H1 (cell line): ENCODE measurements around the gene GNL3L. TPM values are rescaled to one million over a fixed set of nuclear protein-coding genes. Genes with fewer than 3 reads are reported as not detected.

Source experiments
- CTCF ChIA-PET: fragments of 300-600 bp; sonication (Branson Sonifier 250); formaldehyde crosslinking; loops from one replicate; lab custom pipeline; 2021; ENCODE audit not compliant: partially characterized antibody; lab: Charles Lee
- POLR2A ChIA-PET: fragments of 300-600 bp; sonication (Branson Sonifier 250); formaldehyde crosslinking; loops from one replicate; lab custom pipeline; 2021; ENCODE audit warnings: inconsistent platforms; ENCODE audit not compliant: partially characterized antibody; lab: Charles Lee
- DNase-seq, 2 experiments: peaks; one replicate each; pipeline versions ENCODE4 v3.0.0 to v3.0.0-alpha.2; 2010 to 2022; ENCODE audit warnings: low spot score in 2 of 2, low read depth in 1 of 2, mixed read lengths in 1 of 2
- FAIRE-seq: peaks from 2 replicates; lab custom pipeline; 2011; peaks lifted over from hg19 to GRCh38; lab: Jason Lieb, UNC
- H2AFZ ChIP-seq: 2 replicates; pipeline ENCODE4 v1.8.1; 2012; ENCODE audit warnings: low read length, inconsistent platforms
- H2AK5ac ChIP-seq: 2 replicates; pipeline ENCODE4 v1.6.1; 2013; ENCODE audit warnings: low read depth, low read length
- H2BK120ac ChIP-seq: replicated peaks from 2 replicates; pipeline ENCODE3; 2013; ENCODE audit warnings: low read depth, low read length, inconsistent platforms
- H2BK12ac ChIP-seq: 2 replicates; pipeline ENCODE4 v1.6.1; 2013; ENCODE audit warnings: low read depth, low read length
- H2BK15ac ChIP-seq: 2 replicates; pipeline ENCODE4 v1.6.1; 2013; ENCODE audit warnings: low read length
- H2BK20ac ChIP-seq: 2 replicates; pipeline ENCODE4 v1.6.1; 2013; ENCODE audit warnings: low read length
- H2BK5ac ChIP-seq: 2 replicates; pipeline ENCODE4 v1.6.1; 2013; ENCODE audit warnings: low read depth, low read length
- H3K14ac ChIP-seq: 2 replicates; pipeline ENCODE4 v1.6.1; 2013; ENCODE audit warnings: inconsistent platforms; ENCODE audit not compliant: insufficient read length
- H3K18ac ChIP-seq: 2 replicates; pipeline ENCODE4 v1.6.1; 2013; ENCODE audit warnings: low read length; ENCODE audit errors: extremely low read depth
- H3K23ac ChIP-seq: 2 replicates; pipeline ENCODE4 v1.6.1; 2013; ENCODE audit warnings: inconsistent platforms; ENCODE audit not compliant: insufficient read length
- H3K23me2 ChIP-seq: 2 replicates; pipeline ENCODE4 v1.6.1; 2013; ENCODE audit warnings: low read depth, low read length
- H3K27ac ChIP-seq: 2 replicates; pipeline ENCODE4 v1.6.1; 2011; ENCODE audit warnings: low read depth, low read length, inconsistent platforms
- H3K27me3 ChIP-seq, 4 experiments: replicated peaks in 1 of 4; 1 replicate in 1 of 4; 2 replicates in 3 of 4; pipeline versions ENCODE4 v1.6.1 to v1.8.1; 2011 to 2013; ENCODE audit warnings: low read length in 3 of 4, mild to moderate bottlenecking in 3 of 4, inconsistent platforms in 2 of 4, mixed read lengths in 2 of 4, moderate library complexity in 1 of 4; ENCODE audit not compliant: control insufficient read depth in 3 of 4, insufficient read depth in 3 of 4; ENCODE audit errors: extremely low read depth in 1 of 4
- H3K36me3 ChIP-seq, 4 experiments: 2 replicates each; pipeline versions ENCODE4 v1.6.1 to v1.8.1; 2011 to 2013; ENCODE audit warnings: mild to moderate bottlenecking in 4 of 4, low read length in 3 of 4, moderate library complexity in 2 of 4, control low read depth in 1 of 4, inconsistent platforms in 1 of 4; ENCODE audit not compliant: insufficient read depth in 4 of 4, control insufficient read depth in 2 of 4
- H3K4ac ChIP-seq: replicated peaks from 2 replicates; pipeline ENCODE3; 2013; ENCODE audit warnings: low read length, low read depth, mixed read lengths, inconsistent platforms; ENCODE audit not compliant: insufficient read length
- H3K4me1 ChIP-seq, 4 experiments: replicated peaks in 1 of 4; 1 replicate in 1 of 4; 2 replicates in 3 of 4; pipeline versions ENCODE4 v1.6.1 to v1.8.1; 2011 to 2013; ENCODE audit warnings: low read length in 3 of 4, inconsistent platforms in 2 of 4, mixed read lengths in 1 of 4; ENCODE audit not compliant: insufficient read depth in 4 of 4, control insufficient read depth in 3 of 4
- H3K4me2 ChIP-seq, 2 experiments: 2 replicates each; pipeline versions ENCODE4 v1.6.1 to v1.8.1; 2011 to 2013; ENCODE audit warnings: low read depth in 2 of 2, low read length in 2 of 2, control low read depth in 1 of 2, inconsistent platforms in 1 of 2, mild to moderate bottlenecking in 1 of 2; ENCODE audit not compliant: insufficient read depth in 1 of 2
- H3K4me3 ChIP-seq, 4 experiments: fragments of 200-600, 300-600 bp in 1 of 4; sonication (generic), shearing (Covaris generic), sonication (Bioruptor Twin) in 1 of 4; 2 replicates each; pipeline versions ENCODE4 v1.5.1 to v1.8.1; 2011 to 2016; ENCODE audit warnings: low read length in 4 of 4, low read depth in 3 of 4, control low read depth in 2 of 4, inconsistent platforms in 2 of 4, mild to moderate bottlenecking in 2 of 4, mixed read lengths in 1 of 4, moderate library complexity in 1 of 4; ENCODE audit not compliant: insufficient read depth in 2 of 4; ENCODE audit errors: extremely low read depth in 1 of 4
- H3K56ac ChIP-seq: replicated peaks from 2 replicates; pipeline ENCODE3; 2013; ENCODE audit warnings: low read depth, mild to moderate bottlenecking, mixed read lengths, low read length, inconsistent platforms; ENCODE audit not compliant: insufficient read length
- H3K79me1 ChIP-seq: 2 replicates; pipeline ENCODE4 v1.6.1; 2013; ENCODE audit warnings: low read depth, low read length, control low read depth
- H3K79me2 ChIP-seq, 2 experiments: 2 replicates each; pipeline versions ENCODE4 v1.6.1 to v1.8.1; 2012 to 2013; ENCODE audit warnings: low read length in 2 of 2, mild to moderate bottlenecking in 2 of 2, inconsistent platforms in 1 of 2; ENCODE audit not compliant: insufficient read depth in 2 of 2, control insufficient read depth in 1 of 2
- H3K9ac ChIP-seq, 4 experiments: replicated peaks in 1 of 4; 1 replicate in 1 of 4; 2 replicates in 3 of 4; pipeline versions ENCODE4 v1.6.1 to v1.8.1; 2011 to 2013; ENCODE audit warnings: low read depth in 3 of 4, low read length in 3 of 4, control low read depth in 2 of 4, mild to moderate bottlenecking in 2 of 4, moderate library complexity in 2 of 4, inconsistent platforms in 1 of 4; ENCODE audit errors: extremely low read depth in 1 of 4
- H3K9me3 ChIP-seq, 2 experiments: 2 replicates each; pipeline versions ENCODE4 v1.6.1 to v1.8.1; 2012 to 2013; ENCODE audit warnings: mild to moderate bottlenecking in 2 of 2, moderate library complexity in 2 of 2, control low read depth in 1 of 2, inconsistent platforms in 1 of 2, low read depth in 1 of 2, low read length in 1 of 2, mixed read lengths in 1 of 2; ENCODE audit not compliant: insufficient read depth in 2 of 2
- H4K20me1 ChIP-seq, 2 experiments: replicated peaks in 1 of 2; 2 replicates each; pipeline versions ENCODE3 to v1.8.1; 2011 to 2013; ENCODE audit warnings: inconsistent platforms in 2 of 2, low read length in 2 of 2, mild to moderate bottlenecking in 1 of 2; ENCODE audit not compliant: insufficient read depth in 2 of 2, control insufficient read depth in 1 of 2
- H4K5ac ChIP-seq: 2 replicates; pipeline ENCODE4 v1.6.1; 2013; ENCODE audit warnings: low read length, low read depth, mixed read lengths, inconsistent platforms; ENCODE audit not compliant: insufficient read length
- H4K8ac ChIP-seq: 2 replicates; pipeline ENCODE4 v1.8.0; 2013; ENCODE audit warnings: mild to moderate bottlenecking, moderate library complexity, low read length, inconsistent platforms; ENCODE audit not compliant: insufficient read depth; ENCODE audit errors: extremely low read depth
- H4K91ac ChIP-seq: replicated peaks from 2 replicates; pipeline ENCODE3; 2013; ENCODE audit warnings: low read length, mixed read lengths, inconsistent platforms; ENCODE audit not compliant: insufficient read length
- BCL11A ChIP-seq, 2 experiments: IDR thresholded peaks; one replicate each; pipeline ENCODE4 v1.6.1; 2011; ENCODE audit warnings: low read depth in 2 of 2, low read length in 2 of 2, mild to moderate bottlenecking in 2 of 2
- RNF2 ChIP-seq: fragments of 200-900, 300-1000 bp; sonication (generic); IDR thresholded peaks from 2 replicates; pipeline ENCODE4 v1.7.1; 2016; ENCODE audit warnings: borderline replicate concordance, low read depth, mild to moderate bottlenecking, antibody characterized with exemption, low read length; ENCODE audit not compliant: poor library complexity, severe bottlenecking; ENCODE audit errors: missing control alignments
- SUZ12 ChIP-seq: fragments of 200-600 bp; sonication (generic); IDR thresholded peaks from 2 replicates; pipeline ENCODE4 v1.6.1; 2012; ENCODE audit warnings: mild to moderate bottlenecking, inconsistent platforms, low read length, moderate library complexity, mixed read lengths
- WGBS, 2 experiments: shearing (Covaris generic) in 1 of 2; methylation state at CpG; one replicate each; pipeline versions ENCODE4 v1.1.6 to v1.1.7; 2013 to 2015; ENCODE audit warnings: low lambda C conversion rate in 2 of 2, mixed read lengths in 2 of 2, inconsistent platforms in 1 of 2, low coverage in 1 of 2, missing lambda C conversion rate in 1 of 2; ENCODE audit not compliant: insufficient replicate concordance in 2 of 2, insufficient coverage in 1 of 2, insufficient read length in 1 of 2; ENCODE audit errors: extremely low coverage in 1 of 2, missing lambda C conversion rate in 1 of 2; 5-methylcytosine and 5-hydroxymethylcytosine counted together
- polyA plus RNA-seq, 7 experiments: library from polyadenylated mRNA; depleted of rRNA in 3 of 7; stranded (reverse) in 5 of 7; unstranded in 2 of 7; fragments of >200 nt in 5 of 7; fragments of 200-250 nt in 2 of 7; gene quantifications; 1 replicate in 5 of 7; 2 replicates in 1 of 7; 4 replicates in 1 of 7; pipeline versions ENCODE4 v1.2.1 to v1.2.3, GENCODE V29; 2011 to 2013; ENCODE audit warnings: missing spikeins in 2 of 7, mixed read lengths in 2 of 7
- total RNA-seq: library from RNA; stranded (reverse); fragmentation: NEBNext Ultra II Directional; extraction: Animal tissue kit (Norgen Biotek cat#: 25700); gene quantifications from 2 replicates; pipeline ENCODE4 v1.2.1, GENCODE V29; 2021

Gene GNL3L
- total and polyA plus RNA-seq, 2 of the 8 experiments (the other 6 are each of a cell fraction or from before 2014, with no cell fraction given) = 19.1 to 71.2 TPM

DNA sequence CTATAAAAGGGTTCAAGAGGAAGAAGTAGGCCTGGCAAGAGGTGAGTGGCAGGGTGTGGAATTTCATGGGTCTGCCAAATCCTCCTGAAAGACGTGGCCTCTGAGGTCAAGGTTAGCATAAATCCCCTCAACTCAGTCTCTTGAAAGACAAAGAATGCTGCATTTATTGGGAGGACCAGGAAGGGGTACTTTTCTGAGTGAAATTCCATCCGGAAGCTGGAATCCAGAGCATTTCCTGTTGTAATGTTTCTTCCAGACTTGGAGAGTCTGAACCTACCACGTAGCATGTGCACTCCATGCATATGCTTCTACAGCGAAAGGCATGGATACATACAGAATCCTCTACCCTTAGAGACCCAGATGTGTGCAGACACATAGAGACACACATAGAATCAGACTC is 20.6 kb upstream of the GNL3L start:
- no peak overlapping the region for H3K56ac ChIP-seq
- no peak overlapping the region for H3K4me2 ChIP-seq
- H2BK120ac ChIP-seq = no peak overlapping the region
- 0 out of 4 replicates have a peak, but pooled peaks cover 0 to 4% of the 10 kb centered on the region in 2 experiments for H3K9me3 ChIP-seq
- POLR2A ChIA-PET = interaction anchor here (0.8 to 1.1 kb wide), 2 partner anchors 26 to 62 kb away, joined by 3 read pairs; no protein-coding TSS in a partner anchor
- H3K23ac ChIP-seq = no peak overlapping the region
- no peak for TF ChIP-seq RNF2
- no peak for TF ChIP-seq SUZ12
- no peak for TF ChIP-seq BCL11A (IDR thresholded peaks at IDR 0.05; ENCODE audit: low read depth in 2 of 2, low read length in 2 of 2)
- TF ChIP-seq, all 59 proteins: peak for 0
- Histone ChIP-seq H2BK5ac (no peak overlapping the region), H4K91ac (no peak overlapping the region), H3K4ac (no peak overlapping the region), H3K27ac (no peak overlapping the region), H4K5ac (no peak overlapping the region), H3K14ac (no peak overlapping the region), H4K8ac (no peak overlapping the region), H3K9ac (no peak overlapping the region), H2AFZ (no peak overlapping the region), H2BK12ac (no peak overlapping the region), H3K4me1 (0 out of 7 replicates have a peak, but pooled peaks cover 0 to 5% (median 0%) of the 10 kb centered on the region in 4 experiments), H3K23me2 (no peaks in the 10 kb centered on the region), H3K79me2 (no peaks in the 10 kb centered on the region), H3K4me3 (no peak overlapping the region), H2BK20ac (no peak overlapping the region), H2AK5ac (no peak overlapping the region), H3K27me3 (no peaks in the 10 kb centered on the region), H4K20me1 (no peaks in the 10 kb centered on the region), H3K79me1 (no peaks in the 10 kb centered on the region), H3K18ac (no peak overlapping the region), H3K36me3 (no peaks in the 10 kb centered on the region), H2BK15ac (no peak overlapping the region)
- CTCF ChIA-PET = no interaction called here
- DNase-seq (no peak), FAIRE-seq (no peak)
- WGBS, 2 experiments = 61% methylated on average over 3 of the region's 4 CpGs; no CpG with 5 or more reads in 1 of the 2 experiments
